Measurements from ENCODE around the gene ARMH4. TPM values are rescaled to one million over a fixed set of nuclear protein-coding genes. Genes with fewer than 3 reads are reported as not detected.

Gene ARMH4
- total and polyA plus RNA-seq, 10 of the 15 experiments (the other 5 are each of a cell fraction or from before 2014, with no cell fraction given), result 0.50 to 0.97 (median 0.60) TPM; not detected in 7

- Histone ChIP-seq H3K27me3 (replicated peaks in 1 of 2; ENCODE audit: control insufficient read depth in 2 of 2, insufficient read depth in 2 of 2, low read length in 1 of 2) (no peaks in the 10 kb centered on the region), H3K27ac (ENCODE audit: control insufficient read depth, insufficient read depth) (no peak overlapping the region), H3K9me3 (replicated peaks; ENCODE audit: control insufficient read depth, insufficient read depth, low read length) (no peaks in the 10 kb centered on the region), H4K20me1 (ENCODE audit: control insufficient read depth, insufficient read depth) (no peaks in the 10 kb centered on the region), H3K9ac (ENCODE audit: control insufficient read depth, insufficient read depth, low read length) (no peak overlapping the region), H3K4me2 (ENCODE audit: control insufficient read depth, insufficient read depth) (no peak overlapping the region), H3K79me2 (ENCODE audit: control insufficient read depth, insufficient read depth, low read length) (no peaks in the 10 kb centered on the region), H3K4me3 (no peak overlapping the region), H2AFZ (ENCODE audit: control insufficient read depth, low read depth, low read length) (no peak overlapping the region), H3K36me3 (ENCODE audit: control insufficient read depth in 2 of 2, insufficient read depth in 2 of 2, low read length in 1 of 2) (no peaks in the 10 kb centered on the region), H3K4me1 (ENCODE audit: control insufficient read depth, insufficient read depth, low read length) (no peaks in the 10 kb centered on the region)
- BruUV-seq (replicated peaks), result no TSS peak
- DNase-seq (ENCODE audit: low read depth, low spot score) (no peak), ATAC-seq (no peak), FAIRE-seq (no peak)
- intact Hi-C loops (cut with micrococcal nuclease; ENCODE audit: unreplicated experiment), result no loop called here
- CTCF ChIA-PET, result no interaction called here
- no peak for TF ChIP-seq ZNF687 (IDR thresholded peaks at IDR 0.05)
- TF ChIP-seq, protein P1, sequence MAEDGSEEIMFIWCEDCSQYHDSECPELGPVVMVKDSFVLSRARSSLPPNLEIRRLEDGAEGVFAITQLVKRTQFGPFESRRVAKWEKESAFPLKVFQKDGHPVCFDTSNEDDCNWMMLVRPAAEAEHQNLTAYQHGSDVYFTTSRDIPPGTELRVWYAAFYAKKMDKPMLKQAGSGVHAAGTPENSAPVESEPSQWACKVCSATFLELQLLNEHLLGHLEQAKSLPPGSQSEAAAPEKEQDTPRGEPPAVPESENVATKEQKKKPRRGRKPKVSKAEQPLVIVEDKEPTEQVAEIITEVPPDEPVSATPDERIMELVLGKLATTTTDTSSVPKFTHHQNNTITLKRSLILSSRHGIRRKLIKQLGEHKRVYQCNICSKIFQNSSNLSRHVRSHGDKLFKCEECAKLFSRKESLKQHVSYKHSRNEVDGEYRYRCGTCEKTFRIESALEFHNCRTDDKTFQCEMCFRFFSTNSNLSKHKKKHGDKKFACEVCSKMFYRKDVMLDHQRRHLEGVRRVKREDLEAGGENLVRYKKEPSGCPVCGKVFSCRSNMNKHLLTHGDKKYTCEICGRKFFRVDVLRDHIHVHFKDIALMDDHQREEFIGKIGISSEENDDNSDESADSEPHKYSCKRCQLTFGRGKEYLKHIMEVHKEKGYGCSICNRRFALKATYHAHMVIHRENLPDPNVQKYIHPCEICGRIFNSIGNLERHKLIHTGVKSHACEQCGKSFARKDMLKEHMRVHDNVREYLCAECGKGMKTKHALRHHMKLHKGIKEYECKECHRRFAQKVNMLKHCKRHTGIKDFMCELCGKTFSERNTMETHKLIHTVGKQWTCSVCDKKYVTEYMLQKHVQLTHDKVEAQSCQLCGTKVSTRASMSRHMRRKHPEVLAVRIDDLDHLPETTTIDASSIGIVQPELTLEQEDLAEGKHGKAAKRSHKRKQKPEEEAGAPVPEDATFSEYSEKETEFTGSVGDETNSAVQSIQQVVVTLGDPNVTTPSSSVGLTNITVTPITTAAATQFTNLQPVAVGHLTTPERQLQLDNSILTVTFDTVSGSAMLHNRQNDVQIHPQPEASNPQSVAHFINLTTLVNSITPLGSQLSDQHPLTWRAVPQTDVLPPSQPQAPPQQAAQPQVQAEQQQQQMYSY (CRISPR knock-in tag; IDR thresholded peaks at IDR 0.05), result no peak
- TF ChIP-seq RELA (IDR thresholded peaks at IDR 0.05; ENCODE audit: borderline replicate concordance, partially characterized antibody), result no peak
- TF ChIP-seq EED (IDR thresholded peaks at IDR 0.05; ENCODE audit: low read depth), result no peak
- no peak for TF ChIP-seq ZNF592 (IDR thresholded peaks at IDR 0.05)
- no peak for TF ChIP-seq WRNIP1 (IDR thresholded peaks at IDR 0.05; ENCODE audit: borderline replicate concordance, low read depth, low read length)
- TF ChIP-seq, protein P2, sequence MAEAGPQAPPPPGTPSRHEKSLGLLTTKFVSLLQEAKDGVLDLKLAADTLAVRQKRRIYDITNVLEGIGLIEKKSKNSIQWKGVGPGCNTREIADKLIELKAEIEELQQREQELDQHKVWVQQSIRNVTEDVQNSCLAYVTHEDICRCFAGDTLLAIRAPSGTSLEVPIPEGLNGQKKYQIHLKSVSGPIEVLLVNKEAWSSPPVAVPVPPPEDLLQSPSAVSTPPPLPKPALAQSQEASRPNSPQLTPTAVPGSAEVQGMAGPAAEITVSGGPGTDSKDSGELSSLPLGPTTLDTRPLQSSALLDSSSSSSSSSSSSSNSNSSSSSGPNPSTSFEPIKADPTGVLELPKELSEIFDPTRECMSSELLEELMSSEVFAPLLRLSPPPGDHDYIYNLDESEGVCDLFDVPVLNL (IDR thresholded peaks at IDR 0.05; ENCODE audit: low read depth, low read length), result no peak
- RAD21 ChIA-PET (ENCODE audit: unreplicated experiment), result no interaction called here
- 47% methylated on average over 2 of the region's 2 CpGs for WGBS (ENCODE audit: insufficient coverage, insufficient replicate concordance, low lambda C conversion rate, missing lambda C conversion rate)
- SMC1A ChIA-PET (ENCODE audit: uncharacterized antibody, unreplicated experiment), result interaction anchor here (0.7 to 1.0 kb wide), 2 partner anchors 10 to 127 kb away, joined by 3 read pairs; no protein-coding TSS in a partner anchor
- in situ Hi-C loops (cut with MboI), result no loop called here
- POLR2A ChIA-PET, result no interaction called here
These were observed 152.5 kb downstream of the ARMH4 start for GRCh38 chr14:57999471-57999870.
